SK-N-SH (cell line): ENCODE measurements around the gene PHF20. TPM values are rescaled to one million over a fixed set of nuclear protein-coding genes. Genes with fewer than 3 reads are reported as not detected.

Source experiments
- CTCF ChIA-PET: fragments of 300-600, 350-600 bp; formaldehyde crosslinking; extraction: SDS; loops from one replicate; lab custom pipeline; 2021; lab: Yijun Ruan, JAX
- POLR2A ChIA-PET: fragments of 350-600 bp; sonication (Branson Sonifier 250); formaldehyde crosslinking; extraction: SDS; loops from one replicate; lab custom pipeline; 2020; ENCODE audit warnings: antibody characterized with exemption, inconsistent platforms; lab: Yijun Ruan, JAX
- DNase-seq: peaks from one replicate; pipeline ENCODE4 v3.0.0; 2012
- H2AFZ ChIP-seq: fragments of 200-600 bp; sonication (generic); 2 replicates; pipeline ENCODE4 v1.8.1; 2016; ENCODE audit warnings: antibody characterized with exemption, mild to moderate bottlenecking, low read depth
- H3F3A ChIP-seq: fragments of 200-600 bp; sonication (generic); replicated peaks from 2 replicates; pipeline ENCODE3; 2016; ENCODE audit warnings: antibody characterized with exemption, mild to moderate bottlenecking; ENCODE audit not compliant: insufficient read depth
- H3K27ac ChIP-seq, 2 experiments: fragments of 200-500 bp in 1 of 2; fragments of 200-600 bp in 1 of 2; sonication (Bioruptor generic) in 1 of 2; sonication (generic), shearing (Covaris generic) in 1 of 2; 2 replicates each; pipeline versions ENCODE4 v1.5.1 to v1.6.1; 2014 to 2016; ENCODE audit warnings: low read depth in 2 of 2, inconsistent platforms in 1 of 2, low read length in 1 of 2, mild to moderate bottlenecking in 1 of 2, mixed read lengths in 1 of 2
- H3K27me3 ChIP-seq: fragments of 200-600 bp; sonication (generic), shearing (Covaris generic); 2 replicates; pipeline ENCODE4 v1.6.1; 2016; ENCODE audit warnings: mixed run types; ENCODE audit not compliant: insufficient read depth
- H3K36me3 ChIP-seq, 2 experiments: fragments of 200-500 bp in 1 of 2; fragments of 200-600 bp in 1 of 2; sonication (Bioruptor generic) in 1 of 2; sonication (generic) in 1 of 2; replicated peaks in 1 of 2; 2 replicates each; pipeline versions ENCODE3 to v1.5.1; 2014 to 2016; ENCODE audit warnings: low read length in 1 of 2, mild to moderate bottlenecking in 1 of 2; ENCODE audit not compliant: insufficient read depth in 2 of 2, control insufficient read depth in 1 of 2
- H3K4me1 ChIP-seq, 2 experiments: fragments of 200-500 bp in 1 of 2; fragments of 200-600 bp in 1 of 2; sonication (Bioruptor generic) in 1 of 2; sonication (generic), shearing (Covaris generic) in 1 of 2; 2 replicates each; pipeline versions ENCODE4 v1.5.1 to v1.6.1; 2014 to 2016; ENCODE audit warnings: low read depth in 1 of 2, low read length in 1 of 2, mixed run types in 1 of 2; ENCODE audit not compliant: insufficient read depth in 2 of 2, control insufficient read depth in 1 of 2
- H3K4me2 ChIP-seq: fragments of 200-600 bp; sonication (generic), shearing (Covaris generic); 2 replicates; pipeline ENCODE4 v1.6.1; 2017; ENCODE audit warnings: mixed run types
- H3K4me3 ChIP-seq, 2 experiments: fragments of 200-500 bp in 1 of 2; fragments of 200-600 bp in 1 of 2; sonication (Bioruptor generic) in 1 of 2; sonication (generic), shearing (Covaris generic) in 1 of 2; 2 replicates each; pipeline versions ENCODE4 v1.5.1 to v1.8.1; 2014 to 2016; ENCODE audit warnings: low read depth in 2 of 2, inconsistent platforms in 1 of 2, low read length in 1 of 2, mild to moderate bottlenecking in 1 of 2, mixed read lengths in 1 of 2, moderate library complexity in 1 of 2
- H3K79me2 ChIP-seq: fragments of 200-600 bp; sonication (generic); 2 replicates; pipeline ENCODE4 v1.8.1; 2017; ENCODE audit warnings: mild to moderate bottlenecking; ENCODE audit not compliant: insufficient read depth
- H3K9ac ChIP-seq: fragments of 200-600 bp; sonication (generic); 2 replicates; pipeline ENCODE4 v1.6.1; 2017; ENCODE audit warnings: mixed run types
- H3K9me2 ChIP-seq: fragments of 200-600 bp; sonication (generic); 2 replicates; pipeline ENCODE4 v1.6.1; 2017; ENCODE audit warnings: mixed run types
- H3K9me3 ChIP-seq: fragments of 200-600 bp; sonication (generic); 2 replicates; pipeline ENCODE4 v1.6.1; 2017; ENCODE audit warnings: mixed run types, mild to moderate bottlenecking, moderate library complexity
- H4K20me1 ChIP-seq: fragments of 200-600 bp; sonication (generic); 2 replicates; pipeline ENCODE4 v1.6.1; 2017; ENCODE audit warnings: mild to moderate bottlenecking, mixed run types; ENCODE audit not compliant: insufficient read depth
- CHD2 ChIP-seq: fragments of 150-350 bp; IDR thresholded peaks from 2 replicates; pipeline ENCODE4 v1.6.1; 2018; ENCODE audit warnings: low read length; ENCODE audit not compliant: partially characterized antibody
- EZH2phosphoT487 ChIP-seq: fragments of 200-600 bp; sonication (generic); IDR thresholded peaks from 2 replicates; pipeline ENCODE4 v1.6.1; 2017; ENCODE audit warnings: low read depth, mixed run types, mild to moderate bottlenecking, antibody characterized with exemption, moderate library complexity, borderline replicate concordance
- FOSL2 ChIP-seq: IDR thresholded peaks from 2 replicates; pipeline ENCODE4 v1.4.0; 2012; ENCODE audit warnings: low read depth, mild to moderate bottlenecking, moderate library complexity, borderline replicate concordance
- GABPA ChIP-seq: IDR thresholded peaks from 2 replicates; pipeline ENCODE4 v1.4.0; 2012; ENCODE audit warnings: low read depth, mild to moderate bottlenecking
- MAX ChIP-seq: IDR thresholded peaks from 2 replicates; pipeline ENCODE4 v1.4.0; 2012; ENCODE audit warnings: low read depth
- MEF2A ChIP-seq: IDR thresholded peaks from 2 replicates; pipeline ENCODE4 v1.4.0; 2012; ENCODE audit warnings: low read depth, borderline replicate concordance
- MXI1 ChIP-seq: IDR thresholded peaks from 2 replicates; pipeline ENCODE4 v1.6.1; 2012; ENCODE audit warnings: mild to moderate bottlenecking, low read depth, low read length, improper control_type of control experiment
- POLR2AphosphoS5 ChIP-seq: IDR thresholded peaks from 2 replicates; pipeline ENCODE4 v1.6.1; 2012; ENCODE audit warnings: low read depth, low read length
- RCOR1 ChIP-seq: fragments of 150-350 bp; IDR thresholded peaks from 2 replicates; pipeline ENCODE4 v1.6.1; 2017; ENCODE audit warnings: antibody characterized with exemption, low read length
- RXRA ChIP-seq: IDR thresholded peaks from 2 replicates; pipeline ENCODE4 v1.4.0; 2012; ENCODE audit warnings: low read depth, mild to moderate bottlenecking, borderline replicate concordance
- SMC3 ChIP-seq: IDR thresholded peaks from 2 replicates; pipeline ENCODE4 v1.6.1; 2012; ENCODE audit warnings: low read depth, low read length, improper control_type of control experiment
- TCF12 ChIP-seq: IDR thresholded peaks from 2 replicates; pipeline ENCODE4 v1.4.0; 2012
- TEAD4 ChIP-seq: IDR thresholded peaks from 2 replicates; pipeline ENCODE4 v1.4.0; 2012; ENCODE audit warnings: mild to moderate bottlenecking, borderline replicate concordance; ENCODE audit not compliant: insufficient read depth
- USF1 ChIP-seq: IDR thresholded peaks from 2 replicates; pipeline ENCODE4 v1.4.0; 2012; ENCODE audit warnings: low read depth, borderline replicate concordance
- WGBS: methylation state at CpG from one replicate; pipeline ENCODE4 v1.1.6; 2017; ENCODE audit warnings: low lambda C conversion rate; 5-methylcytosine and 5-hydroxymethylcytosine counted together
- polyA plus RNA-seq, 3 experiments: library from polyadenylated mRNA; depleted of rRNA; stranded (reverse); fragments of >200 nt; gene quantifications; 2 replicates each; pipeline ENCODE4 v1.2.3, GENCODE V29; 2012
- TF ChIP-seq, protein P1 (sequence below): IDR thresholded peaks from 2 replicates; pipeline ENCODE4; 2012
- TF ChIP-seq, protein P2 (sequence below): IDR thresholded peaks from 2 replicates; pipeline ENCODE4 v1.4.0; 2012; ENCODE audit warnings: low read depth, borderline replicate concordance

Gene PHF20
- polyA plus RNA-seq, 1 of the 3 experiments (the other 2 are of a cell fraction) = 23.8 TPM

- DNase-seq = no peak
- no peak overlapping the region for H3K9ac ChIP-seq
- no peak overlapping the region for H3K27ac ChIP-seq
- ChIA-PET POLR2A (interaction anchor here (0.7 kb wide), 1 partner anchor 9 kb away, joined by 3 read pairs; the partner anchor contains the start of gene SCAND1), CTCF (interaction anchor here (0.8 to 3.6 kb wide), 3 partner anchors 9 to 234 kb away, joined by 3 to 24 read pairs (median 19); partner anchors contain the start of gene SCAND1)
- no peak overlapping the region for H2AFZ ChIP-seq
- no peak for TF ChIP-seq RXRA
- TF ChIP-seq MEF2A = no peak
- no peak for TF ChIP-seq FOSL2
- no peak for TF ChIP-seq USF1
- TF ChIP-seq, protein P1, sequence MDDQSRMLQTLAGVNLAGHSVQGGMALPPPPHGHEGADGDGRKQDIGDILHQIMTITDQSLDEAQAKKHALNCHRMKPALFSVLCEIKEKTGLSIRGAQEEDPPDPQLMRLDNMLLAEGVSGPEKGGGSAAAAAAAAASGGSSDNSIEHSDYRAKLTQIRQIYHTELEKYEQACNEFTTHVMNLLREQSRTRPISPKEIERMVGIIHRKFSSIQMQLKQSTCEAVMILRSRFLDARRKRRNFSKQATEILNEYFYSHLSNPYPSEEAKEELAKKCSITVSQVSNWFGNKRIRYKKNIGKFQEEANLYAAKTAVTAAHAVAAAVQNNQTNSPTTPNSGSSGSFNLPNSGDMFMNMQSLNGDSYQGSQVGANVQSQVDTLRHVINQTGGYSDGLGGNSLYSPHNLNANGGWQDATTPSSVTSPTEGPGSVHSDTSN = no peak
- no peak for TF ChIP-seq RCOR1
- TF ChIP-seq TCF12 = no peak
- no peak for TF ChIP-seq EZH2phosphoT487
- no peak for TF ChIP-seq POLR2AphosphoS5
- TF ChIP-seq, protein P2, sequence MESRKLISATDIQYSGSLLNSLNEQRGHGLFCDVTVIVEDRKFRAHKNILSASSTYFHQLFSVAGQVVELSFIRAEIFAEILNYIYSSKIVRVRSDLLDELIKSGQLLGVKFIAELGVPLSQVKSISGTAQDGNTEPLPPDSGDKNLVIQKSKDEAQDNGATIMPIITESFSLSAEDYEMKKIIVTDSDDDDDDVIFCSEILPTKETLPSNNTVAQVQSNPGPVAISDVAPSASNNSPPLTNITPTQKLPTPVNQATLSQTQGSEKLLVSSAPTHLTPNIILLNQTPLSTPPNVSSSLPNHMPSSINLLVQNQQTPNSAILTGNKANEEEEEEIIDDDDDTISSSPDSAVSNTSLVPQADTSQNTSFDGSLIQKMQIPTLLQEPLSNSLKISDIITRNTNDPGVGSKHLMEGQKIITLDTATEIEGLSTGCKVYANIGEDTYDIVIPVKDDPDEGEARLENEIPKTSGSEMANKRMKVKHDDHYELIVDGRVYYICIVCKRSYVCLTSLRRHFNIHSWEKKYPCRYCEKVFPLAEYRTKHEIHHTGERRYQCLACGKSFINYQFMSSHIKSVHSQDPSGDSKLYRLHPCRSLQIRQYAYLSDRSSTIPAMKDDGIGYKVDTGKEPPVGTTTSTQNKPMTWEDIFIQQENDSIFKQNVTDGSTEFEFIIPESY = no peak
- TF ChIP-seq CHD2 = no peak
- TF ChIP-seq GABPA = no peak
- no peak for TF ChIP-seq SMC3
- TF ChIP-seq MAX = no peak
- TF ChIP-seq TEAD4 = no peak
- TF ChIP-seq MXI1 = no peak
- no peaks in the 10 kb centered on the region for H3F3A ChIP-seq
- no peaks in the 10 kb centered on the region for H4K20me1 ChIP-seq
- H3K9me3 ChIP-seq = no peaks in the 10 kb centered on the region
- no peaks in the 10 kb centered on the region for H3K4me1 ChIP-seq
- no peaks in the 10 kb centered on the region; the same call in 1 of the 2 replicates for H3K27me3 ChIP-seq
- no peak overlapping the region for H3K4me3 ChIP-seq
- no peak overlapping the region for H3K4me2 ChIP-seq
- WGBS = 86% methylated on average over 4 of the region's 4 CpGs
- no peaks in the 10 kb centered on the region for H3K9me2 ChIP-seq
- H3K36me3 ChIP-seq = no peaks in the 10 kb centered on the region
- H3K79me2 ChIP-seq = no peaks in the 10 kb centered on the region
Observed at GRCh38 chr20:35963878-35964277, 192.1 kb downstream of the PHF20 start.
